Neural cell (in vitro differentiated cells): ENCODE results near the gene HIPK2. TPM values are rescaled to one million over a fixed set of nuclear protein-coding genes. Genes with fewer than 3 reads are reported as not detected.

Source experiments
- H2AFZ ChIP-seq: fragments of 200-600, 300-800 bp; sonication (generic), shearing (Covaris generic); 2 replicates; pipeline ENCODE4 v1.6.0; 2014; ENCODE audit warnings: low read depth, mild to moderate bottlenecking, antibody characterized with exemption, low read length, moderate library complexity
- H3F3A ChIP-seq: fragments of 200-600 bp; shearing (Covaris generic); 2 replicates; pipeline ENCODE4 v1.6.1; 2016; ENCODE audit warnings: mild to moderate bottlenecking, moderate library complexity, mixed read lengths, antibody characterized with exemption, low read length; ENCODE audit not compliant: insufficient read depth, poor library complexity, severe bottlenecking
- H3K27ac ChIP-seq: fragments of 200-600, 300-800 bp; sonication (generic), shearing (Covaris generic); 2 replicates; pipeline ENCODE4 v1.5.1; 2014; ENCODE audit warnings: mild to moderate bottlenecking, low read length, moderate library complexity
- H3K27me3 ChIP-seq: fragments of 300-800, 200-600 bp; sonication (generic), shearing (Covaris generic); 2 replicates; pipeline ENCODE4 v1.6.0; 2014; ENCODE audit warnings: mild to moderate bottlenecking, low read depth, low read length, moderate library complexity; ENCODE audit not compliant: insufficient read depth
- H3K36me3 ChIP-seq: fragments of 300-800, 200-600 bp; sonication (generic), shearing (Covaris generic); 2 replicates; pipeline ENCODE4 v1.5.1; 2014; ENCODE audit warnings: mild to moderate bottlenecking, antibody characterized with exemption, low read length, moderate library complexity; ENCODE audit not compliant: insufficient read depth
- H3K4me2 ChIP-seq: fragments of 300-800, 200-600 bp; sonication (generic), shearing (Covaris generic); 2 replicates; pipeline ENCODE4 v1.6.0; 2014; ENCODE audit warnings: mild to moderate bottlenecking, low read length
- H3K4me3 ChIP-seq: fragments of 300-800, 200-600 bp; sonication (generic), shearing (Covaris generic); 2 replicates; pipeline ENCODE4 v1.5.1; 2014; ENCODE audit warnings: mild to moderate bottlenecking, low read length, moderate library complexity
- H3K79me2 ChIP-seq: fragments of 200-600 bp; shearing (Covaris generic); replicated peaks from 2 replicates; pipeline ENCODE4 v1.6.0; 2014; ENCODE audit warnings: mild to moderate bottlenecking, low read length, moderate library complexity; ENCODE audit not compliant: insufficient read depth
- H3K9ac ChIP-seq: fragments of 300-800, 200-600 bp; sonication (generic), shearing (Covaris generic); 2 replicates; pipeline ENCODE4 v1.6.1; 2016; ENCODE audit warnings: mild to moderate bottlenecking, low read length, mixed read lengths
- H3K9me2 ChIP-seq: fragments of 200-600 bp; shearing (Covaris generic); 2 replicates; pipeline ENCODE4 v1.6.1; 2016; ENCODE audit warnings: mild to moderate bottlenecking, low read length, mixed read lengths; ENCODE audit not compliant: insufficient read depth
- H3K9me3 ChIP-seq: fragments of 200-600, 300-800 bp; sonication (generic), shearing (Covaris generic); 2 replicates; pipeline ENCODE4 v1.6.1; 2016; ENCODE audit warnings: mild to moderate bottlenecking, mixed run types, low read length, moderate library complexity, mixed read lengths
- H4K20me1 ChIP-seq: fragments of 200-600 bp; shearing (Covaris generic); 2 replicates; pipeline ENCODE4 v1.6.1; 2016; ENCODE audit warnings: mild to moderate bottlenecking, mixed run types; ENCODE audit not compliant: insufficient read depth
- CTCF ChIP-seq: fragments of 450-650 bp; IDR thresholded peaks from 2 replicates; pipeline ENCODE4 v1.5.1; 2014; ENCODE audit warnings: antibody characterized with exemption, mild to moderate bottlenecking, moderate library complexity; ENCODE audit not compliant: poor library complexity, severe bottlenecking
- EP300 ChIP-seq: fragments of 450-650 bp; conservative IDR thresholded peaks from 2 replicates; pipeline ENCODE4 v1.6.1; 2014; ENCODE audit warnings: antibody characterized with exemption, mild to moderate bottlenecking, moderate library complexity; ENCODE audit not compliant: poor library complexity, severe bottlenecking
- EZH2 ChIP-seq: fragments of 200-600, 300-800 bp; shearing (Covaris generic), sonication (generic); IDR thresholded peaks from 2 replicates; pipeline ENCODE4 v1.6.1; 2014; ENCODE audit warnings: antibody characterized with exemption, low read length, borderline replicate concordance, mild to moderate bottlenecking; ENCODE audit not compliant: insufficient read depth, poor library complexity, severe bottlenecking
- MXI1 ChIP-seq: fragments of 450-650 bp; conservative IDR thresholded peaks from 2 replicates; pipeline ENCODE4 v1.6.1; 2014; ENCODE audit warnings: antibody characterized with exemption, mild to moderate bottlenecking; ENCODE audit not compliant: poor library complexity, severe bottlenecking
- POLR2AphosphoS5 ChIP-seq: IDR thresholded peaks from 2 replicates; pipeline ENCODE4 v1.6.1; 2012
- RAD21 ChIP-seq: fragments of 450-650 bp; conservative IDR thresholded peaks from 2 replicates; pipeline ENCODE4 v1.6.1; 2014; ENCODE audit warnings: antibody characterized with exemption, mild to moderate bottlenecking, moderate library complexity
- REST ChIP-seq: IDR thresholded peaks from 2 replicates; pipeline ENCODE4 v1.6.1; 2012; ENCODE audit warnings: borderline replicate concordance
- SMC3 ChIP-seq: fragments of 450-650 bp; conservative IDR thresholded peaks from 2 replicates; pipeline ENCODE4 v1.6.1; 2014; ENCODE audit warnings: antibody characterized with exemption, mild to moderate bottlenecking, moderate library complexity; ENCODE audit not compliant: poor library complexity
- TAF1 ChIP-seq: IDR thresholded peaks from 2 replicates; pipeline ENCODE4 v1.6.1; 2012; ENCODE audit warnings: low read depth
- polyA plus RNA-seq: library from polyadenylated mRNA; depleted of rRNA; stranded (reverse); fragments of >200 nt; gene quantifications from 2 replicates; pipeline ENCODE4 v1.2.3, GENCODE V29; 2014

Gene HIPK2
- polyA plus RNA-seq, 1 donor from 2014 or later, result 8.5 TPM

- no peak for TF ChIP-seq EP300
- no peak for TF ChIP-seq SMC3
- no peak for TF ChIP-seq MXI1
- TF ChIP-seq RAD21, result no peak
- TF ChIP-seq POLR2AphosphoS5, result no peak
- no peak for TF ChIP-seq CTCF
- H3K9me3 ChIP-seq, result no peaks in the 10 kb centered on the region
These were observed 195.6 kb downstream of the HIPK2 start for GRCh38 chr7:139582130-139582650.

GRCh38 chr7:139580435-139580834 lies 197.4 kb downstream of the HIPK2 start:
- H3K27ac ChIP-seq, result no peak overlapping the region
- H3K27me3 ChIP-seq, result no peaks in the 10 kb centered on the region
- H3F3A ChIP-seq, result no peaks in the 10 kb centered on the region
- H3K9ac ChIP-seq, result no peak overlapping the region
- no peaks in the 10 kb centered on the region for H3K79me2 ChIP-seq
- H3K9me3 ChIP-seq, result no peaks in the 10 kb centered on the region
- H2AFZ ChIP-seq, result no peak overlapping the region
- H3K9me2 ChIP-seq, result no peaks in the 10 kb centered on the region
- no peaks in the 10 kb centered on the region for H3K36me3 ChIP-seq
- no peak for TF ChIP-seq SMC3
- no peak for TF ChIP-seq RAD21
- no peak for TF ChIP-seq TAF1
- TF ChIP-seq EP300, result no peak
- no peak for TF ChIP-seq CTCF
- TF ChIP-seq MXI1, result no peak
- no peak for TF ChIP-seq EZH2
- no peak for TF ChIP-seq REST
- no peak for TF ChIP-seq POLR2AphosphoS5
- H3K4me3 ChIP-seq, result no peak overlapping the region
- no peaks in the 10 kb centered on the region for H4K20me1 ChIP-seq
- no peak overlapping the region for H3K4me2 ChIP-seq

More at GRCh38 chr7:139582130-139582650, 195.6 kb downstream of the HIPK2 start:
- Histone ChIP-seq H3K79me2 (no peaks in the 10 kb centered on the region), H3K4me3 (no peak overlapping the region), H3K9me2 (no peaks in the 10 kb centered on the region), H2AFZ (no peak overlapping the region), H4K20me1 (no peaks in the 10 kb centered on the region), H3K4me2 (no peak overlapping the region), H3K36me3 (peaks cover 4% of the 10 kb centered on the region), H3K27ac (no peak overlapping the region), H3F3A (no peaks in the 10 kb centered on the region), H3K9ac (no peak overlapping the region), H3K27me3 (no peaks in the 10 kb centered on the region)
